Hepatocyte (in vitro differentiated cells): ENCODE results near the gene TNFRSF21.

ENCODE experiments used
- EZH2 ChIP-seq: fragments of 200-600 bp; sonication (generic); IDR thresholded peaks from 2 replicates; pipeline ENCODE4 v1.6.1; 2016; ENCODE audit warnings: antibody characterized with exemption, mild to moderate bottlenecking, borderline replicate concordance
- TF ChIP-seq, protein P1 (sequence below): fragments of 200-600 bp; sonication (generic); IDR thresholded peaks from 2 replicates; pipeline ENCODE4 v1.5.1; 2016; ENCODE audit warnings: antibody characterized with exemption, mild to moderate bottlenecking; ENCODE audit not compliant: poor library complexity

DNA sequence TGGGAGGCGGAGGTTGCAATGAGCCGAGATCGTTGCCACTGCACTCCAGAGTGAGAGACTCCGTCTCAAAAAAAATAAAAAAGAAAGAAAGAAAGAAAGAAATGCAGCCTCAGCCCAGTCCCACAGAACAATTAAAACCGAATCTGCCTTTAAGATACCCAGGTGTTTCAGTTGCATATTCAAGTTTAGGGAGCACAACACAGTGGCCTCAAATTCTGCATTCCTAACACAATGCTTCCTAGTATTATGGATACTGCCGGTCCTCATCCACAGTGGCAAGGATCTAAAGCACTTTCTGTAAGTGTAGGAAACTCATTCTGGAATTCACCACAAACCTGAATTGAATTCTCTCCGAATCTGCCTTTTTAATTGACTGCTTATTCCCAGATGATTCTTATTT lies 80.5 kb downstream of the TNFRSF21 start:
- no peak for TF ChIP-seq EZH2
- TF ChIP-seq, protein P1, sequence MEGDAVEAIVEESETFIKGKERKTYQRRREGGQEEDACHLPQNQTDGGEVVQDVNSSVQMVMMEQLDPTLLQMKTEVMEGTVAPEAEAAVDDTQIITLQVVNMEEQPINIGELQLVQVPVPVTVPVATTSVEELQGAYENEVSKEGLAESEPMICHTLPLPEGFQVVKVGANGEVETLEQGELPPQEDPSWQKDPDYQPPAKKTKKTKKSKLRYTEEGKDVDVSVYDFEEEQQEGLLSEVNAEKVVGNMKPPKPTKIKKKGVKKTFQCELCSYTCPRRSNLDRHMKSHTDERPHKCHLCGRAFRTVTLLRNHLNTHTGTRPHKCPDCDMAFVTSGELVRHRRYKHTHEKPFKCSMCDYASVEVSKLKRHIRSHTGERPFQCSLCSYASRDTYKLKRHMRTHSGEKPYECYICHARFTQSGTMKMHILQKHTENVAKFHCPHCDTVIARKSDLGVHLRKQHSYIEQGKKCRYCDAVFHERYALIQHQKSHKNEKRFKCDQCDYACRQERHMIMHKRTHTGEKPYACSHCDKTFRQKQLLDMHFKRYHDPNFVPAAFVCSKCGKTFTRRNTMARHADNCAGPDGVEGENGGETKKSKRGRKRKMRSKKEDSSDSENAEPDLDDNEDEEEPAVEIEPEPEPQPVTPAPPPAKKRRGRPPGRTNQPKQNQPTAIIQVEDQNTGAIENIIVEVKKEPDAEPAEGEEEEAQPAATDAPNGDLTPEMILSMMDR, result no peak
